A673 (cell line): Measurements from ENCODE around the gene NLGN1.

Source experiments
- EZH2 ChIP-seq: fragments of 200-600 bp; sonication (generic); IDR thresholded peaks from 2 replicates; pipeline ENCODE4 v1.6.1; 2017; ENCODE audit warnings: borderline replicate concordance, low read depth, mild to moderate bottlenecking, mixed read lengths, antibody characterized with exemption, low read length; ENCODE audit not compliant: poor library complexity, severe bottlenecking
- TF ChIP-seq, protein P1 (sequence below): fragments of 300-800, 200-600 bp; sonication (generic); conservative IDR thresholded peaks from 2 replicates; pipeline ENCODE4 v1.5.1; 2017; ENCODE audit warnings: low read depth, mild to moderate bottlenecking, antibody characterized with exemption, low read length, moderate library complexity, mixed read lengths

GRCh38 chr3:173780067-173780466 is 382.5 kb downstream of the NLGN1 start:
- TF ChIP-seq, protein P1, sequence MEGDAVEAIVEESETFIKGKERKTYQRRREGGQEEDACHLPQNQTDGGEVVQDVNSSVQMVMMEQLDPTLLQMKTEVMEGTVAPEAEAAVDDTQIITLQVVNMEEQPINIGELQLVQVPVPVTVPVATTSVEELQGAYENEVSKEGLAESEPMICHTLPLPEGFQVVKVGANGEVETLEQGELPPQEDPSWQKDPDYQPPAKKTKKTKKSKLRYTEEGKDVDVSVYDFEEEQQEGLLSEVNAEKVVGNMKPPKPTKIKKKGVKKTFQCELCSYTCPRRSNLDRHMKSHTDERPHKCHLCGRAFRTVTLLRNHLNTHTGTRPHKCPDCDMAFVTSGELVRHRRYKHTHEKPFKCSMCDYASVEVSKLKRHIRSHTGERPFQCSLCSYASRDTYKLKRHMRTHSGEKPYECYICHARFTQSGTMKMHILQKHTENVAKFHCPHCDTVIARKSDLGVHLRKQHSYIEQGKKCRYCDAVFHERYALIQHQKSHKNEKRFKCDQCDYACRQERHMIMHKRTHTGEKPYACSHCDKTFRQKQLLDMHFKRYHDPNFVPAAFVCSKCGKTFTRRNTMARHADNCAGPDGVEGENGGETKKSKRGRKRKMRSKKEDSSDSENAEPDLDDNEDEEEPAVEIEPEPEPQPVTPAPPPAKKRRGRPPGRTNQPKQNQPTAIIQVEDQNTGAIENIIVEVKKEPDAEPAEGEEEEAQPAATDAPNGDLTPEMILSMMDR, result no peak
- TF ChIP-seq EZH2, result no peak
